Liver (tissue), 9 donors: ENCODE results near the gene ERBB2. TPM values are rescaled to one million over a fixed set of nuclear protein-coding genes. Genes with fewer than 3 reads are reported as not detected.

ENCODE experiments used
- DNase-seq: peaks from one replicate; pipeline ENCODE4 v3.0.0-alpha.2; 2017; ENCODE audit warnings: low spot score
- H3K27ac ChIP-seq, 2 donors: one replicate each; pipeline ENCODE4 v1.7.0; 2013; ENCODE audit warnings: inconsistent platforms in 2 of 2, low read length in 2 of 2, control low read depth in 1 of 2, low read depth in 1 of 2, mild to moderate bottlenecking in 1 of 2
- H3K27me3 ChIP-seq, 4 donors: one replicate each; pipeline versions ENCODE4 v1.6.1 to v1.7.0; 2013; ENCODE audit warnings: low read length in 3 of 4, inconsistent platforms in 1 of 4, mild to moderate bottlenecking in 1 of 4, moderate library complexity in 1 of 4; ENCODE audit not compliant: control insufficient read depth in 4 of 4, insufficient read depth in 4 of 4
- H3K36me3 ChIP-seq, 4 donors: one replicate each; pipeline versions ENCODE4 v1.6.1 to v1.7.0; 2013; ENCODE audit warnings: low read length in 3 of 4, mild to moderate bottlenecking in 3 of 4, low read depth in 1 of 4, moderate library complexity in 1 of 4; ENCODE audit not compliant: control insufficient read depth in 4 of 4, insufficient read depth in 3 of 4
- H3K4me1 ChIP-seq, 4 donors: one replicate each; pipeline versions ENCODE4 v1.6.1 to v1.7.0; 2013; ENCODE audit warnings: low read length in 3 of 4, mild to moderate bottlenecking in 3 of 4, moderate library complexity in 1 of 4; ENCODE audit not compliant: control insufficient read depth in 4 of 4, insufficient read depth in 4 of 4
- H3K4me3 ChIP-seq, 3 donors: one replicate each; pipeline versions ENCODE4 v1.6.1 to v1.7.0; 2013; ENCODE audit warnings: low read length in 3 of 3, control low read depth in 1 of 3, low read depth in 1 of 3, mild to moderate bottlenecking in 1 of 3
- H3K9ac ChIP-seq, 2 donors: one replicate each; pipeline ENCODE4 v1.7.0; 2013; ENCODE audit warnings: low read length in 2 of 2, mild to moderate bottlenecking in 2 of 2, moderate library complexity in 2 of 2, control low read depth in 1 of 2, low read depth in 1 of 2
- H3K9me3 ChIP-seq, 4 donors: one replicate each; pipeline versions ENCODE4 v1.6.1 to v1.7.0; 2013; ENCODE audit warnings: low read length in 3 of 4; ENCODE audit not compliant: control insufficient read depth in 4 of 4
- EGR1 ChIP-seq, 2 donors: IDR thresholded peaks; 2 replicates each; pipeline ENCODE4 v1.6.1; 2016 to 2018; ENCODE audit warnings: antibody characterized with exemption in 2 of 2, low read depth in 2 of 2
- FOXA1 ChIP-seq: IDR thresholded peaks from 2 replicates; pipeline ENCODE4 v1.6.1; 2016; ENCODE audit warnings: antibody characterized with exemption
- FOXA2 ChIP-seq: IDR thresholded peaks from 2 replicates; pipeline ENCODE4 v1.6.1; 2016; ENCODE audit warnings: antibody characterized with exemption
- GABPA ChIP-seq, 2 donors: IDR thresholded peaks in 1 of 2; conservative IDR thresholded peaks in 1 of 2; 2 replicates each; pipeline ENCODE4 v1.6.1; 2016; ENCODE audit warnings: antibody characterized with exemption in 2 of 2, mild to moderate bottlenecking in 1 of 2, moderate library complexity in 1 of 2
- HNF4A ChIP-seq, 2 donors: conservative IDR thresholded peaks; 2 replicates each; pipeline ENCODE4 v1.6.1; 2016; ENCODE audit warnings: antibody characterized with exemption in 2 of 2, mild to moderate bottlenecking in 2 of 2
- HNF4G ChIP-seq: IDR thresholded peaks from 2 replicates; pipeline ENCODE4 v1.6.1; 2016; ENCODE audit warnings: antibody characterized with exemption
- JUND ChIP-seq, 2 donors: IDR thresholded peaks; 2 replicates each; pipeline ENCODE4 v1.6.1; 2016; ENCODE audit warnings: antibody characterized with exemption in 2 of 2
- NR2F2 ChIP-seq: IDR thresholded peaks from 2 replicates; pipeline ENCODE4 v1.6.1; 2016; ENCODE audit warnings: antibody characterized with exemption
- RAD21 ChIP-seq, 2 donors: IDR thresholded peaks; 2 replicates each; pipeline ENCODE4 v1.6.1; 2016; ENCODE audit warnings: antibody characterized with exemption in 2 of 2, mild to moderate bottlenecking in 2 of 2
- RXRA ChIP-seq, 2 donors: IDR thresholded peaks; 2 replicates each; pipeline ENCODE4 v1.6.1; 2017 to 2018; ENCODE audit warnings: antibody characterized with exemption in 2 of 2, mild to moderate bottlenecking in 1 of 2
- SP1 ChIP-seq: IDR thresholded peaks from 2 replicates; pipeline ENCODE4 v1.6.1; 2018; ENCODE audit warnings: antibody characterized with exemption, mild to moderate bottlenecking
- TAF1 ChIP-seq: conservative IDR thresholded peaks from 2 replicates; pipeline ENCODE4 v1.6.1; 2016; ENCODE audit warnings: antibody characterized with exemption, mild to moderate bottlenecking
- YY1 ChIP-seq: IDR thresholded peaks from 2 replicates; pipeline ENCODE4 v1.6.1; 2016; ENCODE audit warnings: antibody characterized with exemption, mild to moderate bottlenecking
- WGBS: extraction: QIAGEN DNeasy Blood & Tissue Kit; methylation state at CpG from one replicate; pipeline ENCODE4 v1.1.7; 2013; 5-methylcytosine and 5-hydroxymethylcytosine counted together
- polyA plus RNA-seq, 2 donors: library from polyadenylated mRNA; stranded (reverse) in 1 of 2; unstranded in 1 of 2; fragments of 200-250 nt in 1 of 2; fragments of >200 nt in 1 of 2; fragmentation: Nextera tagmentation in 1 of 2; extraction: Ambion mirVana in 1 of 2; gene quantifications; one replicate each; pipeline versions ENCODE4 v1.2.1 to v1.2.3, GENCODE V29; 2013 to 2015
- total RNA-seq, 2 donors: library from RNA; depleted of rRNA; stranded (reverse); fragments of >200 nt; gene quantifications; one replicate each; pipeline ENCODE4 v1.2.3, GENCODE V29; 2014
- TF ChIP-seq, protein P1 (sequence below): IDR thresholded peaks from 2 replicates; pipeline ENCODE4 v1.6.1; 2016; ENCODE audit warnings: antibody characterized with exemption, mild to moderate bottlenecking
- TF ChIP-seq, protein P2 (sequence below): IDR thresholded peaks from 2 replicates; pipeline ENCODE4 v1.6.1; 2016; ENCODE audit warnings: antibody characterized with exemption
- TF ChIP-seq, protein P3 (sequence below): IDR thresholded peaks from 2 replicates; pipeline ENCODE4 v1.6.1; 2016; ENCODE audit warnings: antibody characterized with exemption
- TF ChIP-seq, protein P4 (sequence below): IDR thresholded peaks from 2 replicates; pipeline ENCODE4 v1.6.1; 2016; ENCODE audit warnings: antibody characterized with exemption
- TF ChIP-seq, protein P5 (sequence below): fragments of 150-350 bp; IDR thresholded peaks from 2 replicates; pipeline ENCODE4 v1.5.1; 2017; ENCODE audit warnings: improper control_type of control experiment, low read depth, low read length; ENCODE audit not compliant: missing input control
- donor health status: healthy.
- donor health status: healthy.
- donor health status: healthy.
- donor health status: healthy.
- donor health status: healthy.

Gene ERBB2
- total and polyA plus RNA-seq, 4 donors: 4.7 to 28.8 (median 15.7) TPM

DNA sequence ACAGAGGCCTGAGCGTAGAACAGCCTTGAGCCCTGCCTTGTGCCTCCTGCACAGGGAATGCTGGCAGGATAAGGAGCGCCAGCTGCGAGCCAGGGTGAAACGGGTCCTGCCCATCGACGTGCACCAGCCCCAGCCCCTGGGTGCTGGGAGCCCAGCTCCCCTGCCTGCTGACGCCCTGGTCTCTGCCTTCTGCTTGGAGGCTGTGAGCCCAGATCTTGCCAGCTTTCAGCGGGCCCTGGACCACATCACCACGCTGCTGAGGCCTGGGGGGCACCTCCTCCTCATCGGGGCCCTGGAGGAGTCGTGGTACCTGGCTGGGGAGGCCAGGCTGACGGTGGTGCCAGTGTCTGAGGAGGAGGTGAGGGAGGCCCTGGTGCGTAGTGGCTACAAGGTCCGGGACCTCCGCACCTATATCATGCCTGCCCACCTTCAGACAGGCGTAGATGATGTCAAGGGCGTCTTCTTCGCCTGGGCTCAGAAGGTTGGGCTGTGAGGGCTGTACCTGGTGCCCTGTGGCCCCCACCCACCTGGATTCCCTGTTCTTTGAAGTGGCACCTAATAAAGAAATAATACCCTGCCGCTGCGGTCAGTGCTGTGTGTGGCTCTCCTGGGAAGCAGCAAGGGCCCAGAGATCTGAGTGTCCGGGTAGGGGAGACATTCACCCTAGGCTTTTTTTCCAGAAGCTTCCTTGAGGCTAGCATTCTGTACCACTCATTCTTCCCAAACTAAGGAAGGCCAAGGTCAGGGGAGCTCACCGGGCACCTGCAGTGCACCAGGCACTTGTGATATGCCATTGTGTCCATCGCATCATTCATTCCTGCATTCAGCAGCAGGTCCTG, 29.7 kb upstream of the ERBB2 start:
- DNase-seq: no peak
- H3K4me3 ChIP-seq: no peak overlapping the region

More for the DNA sequence above, 29.7 kb upstream of the ERBB2 start:
- Histone ChIP-seq H3K36me3 (no peaks in the 10 kb centered on the region), H3K27me3 (no peaks in the 10 kb centered on the region), H3K27ac (no peak overlapping the region), H3K9me3 (no peaks in the 10 kb centered on the region), H3K9ac (no peak overlapping the region), H3K4me1 (peaks cover 19 to 37% (median 26%) of the 10 kb centered on the region in 4 donors)
- 94% methylated on average over 23 of the region's 23 CpGs for WGBS
- TF ChIP-seq, protein P1, sequence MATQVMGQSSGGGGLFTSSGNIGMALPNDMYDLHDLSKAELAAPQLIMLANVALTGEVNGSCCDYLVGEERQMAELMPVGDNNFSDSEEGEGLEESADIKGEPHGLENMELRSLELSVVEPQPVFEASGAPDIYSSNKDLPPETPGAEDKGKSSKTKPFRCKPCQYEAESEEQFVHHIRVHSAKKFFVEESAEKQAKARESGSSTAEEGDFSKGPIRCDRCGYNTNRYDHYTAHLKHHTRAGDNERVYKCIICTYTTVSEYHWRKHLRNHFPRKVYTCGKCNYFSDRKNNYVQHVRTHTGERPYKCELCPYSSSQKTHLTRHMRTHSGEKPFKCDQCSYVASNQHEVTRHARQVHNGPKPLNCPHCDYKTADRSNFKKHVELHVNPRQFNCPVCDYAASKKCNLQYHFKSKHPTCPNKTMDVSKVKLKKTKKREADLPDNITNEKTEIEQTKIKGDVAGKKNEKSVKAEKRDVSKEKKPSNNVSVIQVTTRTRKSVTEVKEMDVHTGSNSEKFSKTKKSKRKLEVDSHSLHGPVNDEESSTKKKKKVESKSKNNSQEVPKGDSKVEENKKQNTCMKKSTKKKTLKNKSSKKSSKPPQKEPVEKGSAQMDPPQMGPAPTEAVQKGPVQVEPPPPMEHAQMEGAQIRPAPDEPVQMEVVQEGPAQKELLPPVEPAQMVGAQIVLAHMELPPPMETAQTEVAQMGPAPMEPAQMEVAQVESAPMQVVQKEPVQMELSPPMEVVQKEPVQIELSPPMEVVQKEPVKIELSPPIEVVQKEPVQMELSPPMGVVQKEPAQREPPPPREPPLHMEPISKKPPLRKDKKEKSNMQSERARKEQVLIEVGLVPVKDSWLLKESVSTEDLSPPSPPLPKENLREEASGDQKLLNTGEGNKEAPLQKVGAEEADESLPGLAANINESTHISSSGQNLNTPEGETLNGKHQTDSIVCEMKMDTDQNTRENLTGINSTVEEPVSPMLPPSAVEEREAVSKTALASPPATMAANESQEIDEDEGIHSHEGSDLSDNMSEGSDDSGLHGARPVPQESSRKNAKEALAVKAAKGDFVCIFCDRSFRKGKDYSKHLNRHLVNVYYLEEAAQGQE: no peak
- no peak for TF ChIP-seq RAD21 (IDR thresholded peaks at IDR 0.05)
- TF ChIP-seq, protein P2, sequence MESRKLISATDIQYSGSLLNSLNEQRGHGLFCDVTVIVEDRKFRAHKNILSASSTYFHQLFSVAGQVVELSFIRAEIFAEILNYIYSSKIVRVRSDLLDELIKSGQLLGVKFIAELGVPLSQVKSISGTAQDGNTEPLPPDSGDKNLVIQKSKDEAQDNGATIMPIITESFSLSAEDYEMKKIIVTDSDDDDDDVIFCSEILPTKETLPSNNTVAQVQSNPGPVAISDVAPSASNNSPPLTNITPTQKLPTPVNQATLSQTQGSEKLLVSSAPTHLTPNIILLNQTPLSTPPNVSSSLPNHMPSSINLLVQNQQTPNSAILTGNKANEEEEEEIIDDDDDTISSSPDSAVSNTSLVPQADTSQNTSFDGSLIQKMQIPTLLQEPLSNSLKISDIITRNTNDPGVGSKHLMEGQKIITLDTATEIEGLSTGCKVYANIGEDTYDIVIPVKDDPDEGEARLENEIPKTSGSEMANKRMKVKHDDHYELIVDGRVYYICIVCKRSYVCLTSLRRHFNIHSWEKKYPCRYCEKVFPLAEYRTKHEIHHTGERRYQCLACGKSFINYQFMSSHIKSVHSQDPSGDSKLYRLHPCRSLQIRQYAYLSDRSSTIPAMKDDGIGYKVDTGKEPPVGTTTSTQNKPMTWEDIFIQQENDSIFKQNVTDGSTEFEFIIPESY: no peak
- TF ChIP-seq EGR1 (IDR thresholded peaks at IDR 0.05; ENCODE audit: low read depth in 2 of 2): no peak
- TF ChIP-seq FOXA1: no peak
- TF ChIP-seq NR2F2: no peak
- TF ChIP-seq YY1: no peak
- no peak for TF ChIP-seq RXRA (IDR thresholded peaks at IDR 0.05)
- no peak for TF ChIP-seq GABPA (IDR thresholded peaks at IDR 0.05 in 1 of 2, conservative IDR thresholded peaks at IDR 0.05 in 1 of 2)
- TF ChIP-seq, protein P3, sequence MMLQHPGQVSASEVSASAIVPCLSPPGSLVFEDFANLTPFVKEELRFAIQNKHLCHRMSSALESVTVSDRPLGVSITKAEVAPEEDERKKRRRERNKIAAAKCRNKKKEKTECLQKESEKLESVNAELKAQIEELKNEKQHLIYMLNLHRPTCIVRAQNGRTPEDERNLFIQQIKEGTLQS: no peak
- TF ChIP-seq, protein P4, sequence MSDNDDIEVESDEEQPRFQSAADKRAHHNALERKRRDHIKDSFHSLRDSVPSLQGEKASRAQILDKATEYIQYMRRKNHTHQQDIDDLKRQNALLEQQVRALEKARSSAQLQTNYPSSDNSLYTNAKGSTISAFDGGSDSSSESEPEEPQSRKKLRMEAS: no peak
- TF ChIP-seq SP1: no peak
- no peak for TF ChIP-seq FOXA2
- TF ChIP-seq, protein P5, sequence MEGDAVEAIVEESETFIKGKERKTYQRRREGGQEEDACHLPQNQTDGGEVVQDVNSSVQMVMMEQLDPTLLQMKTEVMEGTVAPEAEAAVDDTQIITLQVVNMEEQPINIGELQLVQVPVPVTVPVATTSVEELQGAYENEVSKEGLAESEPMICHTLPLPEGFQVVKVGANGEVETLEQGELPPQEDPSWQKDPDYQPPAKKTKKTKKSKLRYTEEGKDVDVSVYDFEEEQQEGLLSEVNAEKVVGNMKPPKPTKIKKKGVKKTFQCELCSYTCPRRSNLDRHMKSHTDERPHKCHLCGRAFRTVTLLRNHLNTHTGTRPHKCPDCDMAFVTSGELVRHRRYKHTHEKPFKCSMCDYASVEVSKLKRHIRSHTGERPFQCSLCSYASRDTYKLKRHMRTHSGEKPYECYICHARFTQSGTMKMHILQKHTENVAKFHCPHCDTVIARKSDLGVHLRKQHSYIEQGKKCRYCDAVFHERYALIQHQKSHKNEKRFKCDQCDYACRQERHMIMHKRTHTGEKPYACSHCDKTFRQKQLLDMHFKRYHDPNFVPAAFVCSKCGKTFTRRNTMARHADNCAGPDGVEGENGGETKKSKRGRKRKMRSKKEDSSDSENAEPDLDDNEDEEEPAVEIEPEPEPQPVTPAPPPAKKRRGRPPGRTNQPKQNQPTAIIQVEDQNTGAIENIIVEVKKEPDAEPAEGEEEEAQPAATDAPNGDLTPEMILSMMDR: no peak
- no peak for TF ChIP-seq JUND (IDR thresholded peaks at IDR 0.05)
- no peak for TF ChIP-seq HNF4G
- TF ChIP-seq HNF4A (conservative IDR thresholded peaks at IDR 0.05): no peak
- no peak for TF ChIP-seq TAF1
